H9 (cell line): ENCODE results near the gene HOMER3. TPM values are rescaled to one million over a fixed set of nuclear protein-coding genes. Genes with fewer than 3 reads are reported as not detected.
"Not testable (repeated sequence)": the region's sequence is repeated elsewhere in the genome, so short reads cannot be mapped to it uniquely, and the experiment has no call there.

Experiments used
- DNase-seq: peaks from one replicate; pipeline ENCODE4 v3.0.0-alpha.2; 2017
- H2AFZ ChIP-seq: one replicate; pipeline ENCODE4 v1.6.1; 2013; ENCODE audit warnings: mild to moderate bottlenecking, low read length, control low read depth, moderate library complexity
- H2AK5ac ChIP-seq: 2 replicates; pipeline ENCODE4 v1.6.1; 2013; ENCODE audit warnings: low read length, control low read depth, mixed read lengths; ENCODE audit not compliant: insufficient read length
- H2BK120ac ChIP-seq: one replicate; pipeline ENCODE4 v1.6.1; 2013; ENCODE audit warnings: low read depth, mild to moderate bottlenecking, low read length, control low read depth, inconsistent platforms; ENCODE audit not compliant: poor library complexity, severe bottlenecking
- H2BK12ac ChIP-seq: 2 replicates; pipeline ENCODE4 v1.6.1; 2013; ENCODE audit warnings: low read length, control low read depth, mixed read lengths, low read depth; ENCODE audit not compliant: insufficient read length
- H2BK15ac ChIP-seq: 2 replicates; pipeline ENCODE4 v1.6.1; 2013; ENCODE audit warnings: low read depth, low read length, control low read depth
- H2BK20ac ChIP-seq: one replicate; pipeline ENCODE4 v1.6.1; 2013; ENCODE audit warnings: low read depth, mild to moderate bottlenecking, low read length, control low read depth, inconsistent platforms; ENCODE audit not compliant: poor library complexity, severe bottlenecking
- H2BK5ac ChIP-seq: 2 replicates; pipeline ENCODE4 v1.6.1; 2013; ENCODE audit warnings: low read length, control low read depth, mixed read lengths; ENCODE audit not compliant: insufficient read length
- H3K14ac ChIP-seq: 2 replicates; pipeline ENCODE4 v1.6.1; 2013; ENCODE audit warnings: low read length, control low read depth; ENCODE audit not compliant: insufficient read depth
- H3K18ac ChIP-seq: 2 replicates; pipeline ENCODE4 v1.6.1; 2013; ENCODE audit warnings: low read depth, mild to moderate bottlenecking, mixed read lengths, low read length, control low read depth; ENCODE audit not compliant: insufficient read length
- H3K23ac ChIP-seq: 2 replicates; pipeline ENCODE4 v1.6.1; 2013; ENCODE audit warnings: low read length, control low read depth, mixed read lengths, low read depth; ENCODE audit not compliant: insufficient read length
- H3K23me2 ChIP-seq: 2 replicates; pipeline ENCODE4 v1.6.1; 2013; ENCODE audit warnings: low read depth, mild to moderate bottlenecking, mixed read lengths, low read length, control low read depth; ENCODE audit not compliant: insufficient read length, poor library complexity, severe bottlenecking
- H3K27ac ChIP-seq: 2 replicates; pipeline ENCODE4 v1.5.1; 2013; ENCODE audit warnings: low read length, control low read depth, mixed read lengths, low read depth; ENCODE audit not compliant: insufficient read length
- H3K27me3 ChIP-seq: 2 replicates; pipeline ENCODE4 v1.6.1; 2013; ENCODE audit warnings: low read length, control low read depth, inconsistent platforms; ENCODE audit not compliant: insufficient read depth
- H3K4ac ChIP-seq: 2 replicates; pipeline ENCODE4 v1.6.1; 2013; ENCODE audit warnings: low read depth, mild to moderate bottlenecking, control low read depth, inconsistent platforms, low read length, moderate library complexity
- H3K4me1 ChIP-seq: 2 replicates; pipeline ENCODE4 v1.6.1; 2013; ENCODE audit warnings: low read length, control low read depth, inconsistent platforms; ENCODE audit not compliant: insufficient read depth
- H3K4me2 ChIP-seq: 2 replicates; pipeline ENCODE4 v1.6.1; 2013; ENCODE audit warnings: low read length, control low read depth, mixed read lengths; ENCODE audit not compliant: insufficient read length, insufficient read depth
- H3K56ac ChIP-seq: 2 replicates; pipeline ENCODE4 v1.6.1; 2013; ENCODE audit warnings: low read depth, mild to moderate bottlenecking, mixed read lengths, low read length, control low read depth; ENCODE audit not compliant: insufficient read length
- H3K79me1 ChIP-seq: 2 replicates; pipeline ENCODE4 v1.6.1; 2013; ENCODE audit warnings: low read depth, mild to moderate bottlenecking, moderate library complexity, low read length, control low read depth, inconsistent platforms; ENCODE audit not compliant: insufficient read depth, poor library complexity, severe bottlenecking
- H3K79me2 ChIP-seq: 2 replicates; pipeline ENCODE4 v1.6.1; 2013; ENCODE audit warnings: low read length, control low read depth, inconsistent platforms; ENCODE audit not compliant: insufficient read depth
- H3K9ac ChIP-seq: 2 replicates; pipeline ENCODE4 v1.6.1; 2013; ENCODE audit warnings: low read length, control low read depth, mixed read lengths; ENCODE audit not compliant: insufficient read length; ENCODE audit errors: extremely low read depth
- H3K9me3 ChIP-seq: one replicate; pipeline ENCODE4 v1.6.1; 2013; ENCODE audit warnings: low read depth, low read length, inconsistent platforms; ENCODE audit not compliant: control insufficient read depth
- H3T11ph ChIP-seq: one replicate; pipeline ENCODE4 v1.6.1; 2013; ENCODE audit warnings: mild to moderate bottlenecking, low read length, control low read depth, inconsistent platforms
- H4K20me1 ChIP-seq: one replicate; pipeline ENCODE4 v1.6.1; 2013; ENCODE audit not compliant: control insufficient read depth, insufficient read length, insufficient read depth
- H4K5ac ChIP-seq: 2 replicates; pipeline ENCODE4 v1.6.1; 2013; ENCODE audit warnings: low read depth, mild to moderate bottlenecking, mixed read lengths, low read length, control low read depth; ENCODE audit not compliant: insufficient read length
- H4K8ac ChIP-seq: replicated peaks from 2 replicates; pipeline ENCODE4 v1.6.1; 2013; ENCODE audit warnings: low read length, control low read depth, mixed read lengths, low read depth; ENCODE audit not compliant: insufficient read length
- H4K91ac ChIP-seq: 2 replicates; pipeline ENCODE4 v1.6.1; 2013; ENCODE audit warnings: low read depth, mild to moderate bottlenecking, moderate library complexity, mixed read lengths, low read length, control low read depth; ENCODE audit not compliant: insufficient read length
- H3K27ac Mint-ChIP-seq, 3 experiments: 2 replicates in 2 of 3; 3 replicates in 1 of 3; pipeline ENCODE4 v1.8.0; 2020 to 2021; ENCODE audit warnings: mixed read lengths in 3 of 3, mild to moderate bottlenecking in 1 of 3, moderate library complexity in 1 of 3
- H3K27me3 Mint-ChIP-seq: 2 replicates; pipeline ENCODE4 v1.8.0; 2021; ENCODE audit warnings: low read depth, mild to moderate bottlenecking, moderate library complexity, mixed read lengths
- H3K36me3 Mint-ChIP-seq, 3 experiments: 2 replicates in 2 of 3; 3 replicates in 1 of 3; pipeline ENCODE4 v1.8.0; 2020 to 2021; ENCODE audit warnings: low read depth in 3 of 3, mixed read lengths in 3 of 3; ENCODE audit not compliant: insufficient read depth in 1 of 3
- H3K4me1 Mint-ChIP-seq, 2 experiments: 2 replicates each; pipeline ENCODE4 v1.8.0; 2020; ENCODE audit warnings: mixed read lengths in 2 of 2
- H3K4me3 Mint-ChIP-seq, 2 experiments: 2 replicates in 1 of 2; 3 replicates in 1 of 2; pipeline ENCODE4 v1.8.0; 2020 to 2021; ENCODE audit warnings: mild to moderate bottlenecking in 2 of 2, mixed read lengths in 2 of 2, moderate library complexity in 1 of 2
- H3K9me3 Mint-ChIP-seq, 2 experiments: 2 replicates in 1 of 2; 3 replicates in 1 of 2; pipeline ENCODE4 v1.8.0; 2020; ENCODE audit warnings: mild to moderate bottlenecking in 2 of 2, mixed read lengths in 2 of 2, moderate library complexity in 1 of 2
- WGBS: extraction: QIAGEN DNeasy Blood & Tissue Kit; methylation state at CpG from one replicate; pipeline ENCODE4 v1.1.7; 2013; ENCODE audit warnings: missing lambda C conversion rate, low lambda C conversion rate, mixed read lengths; ENCODE audit not compliant: insufficient read length; ENCODE audit errors: extremely low coverage; 5-methylcytosine and 5-hydroxymethylcytosine counted together
- total RNA-seq: library from RNA; stranded (reverse); gene quantifications from 2 replicates; pipeline ENCODE4 v1.2.1, GENCODE V29; 2021
- TF ChIP-seq, protein P1 (sequence below): fragments of 200-600 bp; sonication (generic); conservative IDR thresholded peaks from 3 replicates; pipeline ENCODE4 v1.8.0; 2021; ENCODE audit warnings: antibody characterized with exemption, mild to moderate bottlenecking

The HOMER3 gene
- total RNA-seq, 1 experiment from 2014 or later: 20.2 TPM

DNA sequence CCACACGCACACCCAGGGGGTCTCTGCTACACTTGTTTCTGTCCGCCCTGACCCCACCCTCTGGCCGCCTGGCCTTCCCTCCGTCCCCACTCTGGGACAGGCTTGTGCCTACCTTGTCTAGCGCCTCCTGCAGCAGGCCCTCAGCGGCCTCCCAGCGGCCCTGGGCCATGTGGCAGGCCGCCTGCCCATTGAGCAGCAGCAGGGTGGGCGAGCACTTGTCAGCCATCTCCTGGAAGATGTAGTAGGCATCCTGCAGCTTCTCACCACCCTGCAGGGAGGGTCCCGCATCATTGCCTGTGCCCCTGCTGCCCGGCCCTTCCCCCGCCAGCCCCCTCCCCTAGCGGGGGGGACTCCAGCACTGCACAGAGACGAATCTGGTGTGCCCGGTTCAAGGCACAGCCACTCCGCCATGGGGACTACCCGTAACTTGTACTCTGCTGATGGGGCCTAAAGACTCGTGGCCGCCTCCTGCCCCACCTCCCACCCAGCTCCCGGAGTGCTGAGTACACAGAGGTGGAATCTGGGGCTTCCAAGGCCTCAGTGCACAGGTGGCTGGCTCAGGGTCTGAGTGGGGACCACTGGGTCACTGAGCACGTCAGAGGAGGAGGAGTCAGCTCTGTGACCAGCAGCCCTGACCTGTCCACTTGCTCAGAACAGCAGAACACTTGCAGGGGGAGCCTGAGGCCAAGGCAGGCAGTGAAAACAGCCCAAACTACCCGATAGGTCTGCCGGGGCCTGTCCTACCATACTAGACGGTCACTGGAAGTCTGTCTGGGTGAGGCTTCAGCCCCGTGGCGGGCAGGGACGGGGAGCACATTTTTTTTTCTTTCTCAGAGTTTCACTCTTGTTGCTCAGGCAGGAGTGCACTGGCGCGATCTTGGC lies 37.6 kb downstream of the HOMER3 start:
- peak overlapping the region in 2 of 3 experiments; percentile 70 to 72; a peak in 2 of 7 replicates for H3K27ac Mint-ChIP-seq
- no peak overlapping the region for H4K8ac ChIP-seq
- no peak overlapping the region for H2BK12ac ChIP-seq
- no peaks in the 10 kb centered on the region for H3K23me2 ChIP-seq
- no peak overlapping the region for H2BK120ac ChIP-seq
- no peak overlapping the region for H2BK15ac ChIP-seq
- H3K56ac ChIP-seq: no peak overlapping the region
- H3K9me3 ChIP-seq: no peaks in the 10 kb centered on the region
- no peaks in the 10 kb centered on the region for H3K4me1 Mint-ChIP-seq
- peaks cover 1 to 19% (median 15%) of the 10 kb centered on the region in 3 experiments; a peak in 6 of 7 replicates for H3K36me3 Mint-ChIP-seq
- H2AK5ac ChIP-seq: no peak overlapping the region
- no peak overlapping the region for H3K9ac ChIP-seq
- H2AFZ ChIP-seq: no peak overlapping the region
- no peaks in the 10 kb centered on the region for H3K4me1 ChIP-seq
- DNase-seq: no peak
- no peaks in the 10 kb centered on the region for H3K79me2 ChIP-seq
- no peaks in the 10 kb centered on the region; a peak in 1 of 5 replicates for H3K9me3 Mint-ChIP-seq
- no peak overlapping the region for H3T11ph ChIP-seq
- H3K18ac ChIP-seq: no peak overlapping the region
- no CpG with 5 or more reads among the region's 29 CpGs for WGBS
- H3K27me3 ChIP-seq: no peaks in the 10 kb centered on the region
- no peaks in the 10 kb centered on the region for H3K79me1 ChIP-seq
- no peak overlapping the region for H3K4ac ChIP-seq
- no peak overlapping the region for H3K27ac ChIP-seq
- H3K4me3 Mint-ChIP-seq: no peak overlapping the region
- H4K5ac ChIP-seq: no peak overlapping the region
- H4K20me1 ChIP-seq: no peaks in the 10 kb centered on the region
- no peak overlapping the region for H2BK5ac ChIP-seq
- TF ChIP-seq, protein P1, sequence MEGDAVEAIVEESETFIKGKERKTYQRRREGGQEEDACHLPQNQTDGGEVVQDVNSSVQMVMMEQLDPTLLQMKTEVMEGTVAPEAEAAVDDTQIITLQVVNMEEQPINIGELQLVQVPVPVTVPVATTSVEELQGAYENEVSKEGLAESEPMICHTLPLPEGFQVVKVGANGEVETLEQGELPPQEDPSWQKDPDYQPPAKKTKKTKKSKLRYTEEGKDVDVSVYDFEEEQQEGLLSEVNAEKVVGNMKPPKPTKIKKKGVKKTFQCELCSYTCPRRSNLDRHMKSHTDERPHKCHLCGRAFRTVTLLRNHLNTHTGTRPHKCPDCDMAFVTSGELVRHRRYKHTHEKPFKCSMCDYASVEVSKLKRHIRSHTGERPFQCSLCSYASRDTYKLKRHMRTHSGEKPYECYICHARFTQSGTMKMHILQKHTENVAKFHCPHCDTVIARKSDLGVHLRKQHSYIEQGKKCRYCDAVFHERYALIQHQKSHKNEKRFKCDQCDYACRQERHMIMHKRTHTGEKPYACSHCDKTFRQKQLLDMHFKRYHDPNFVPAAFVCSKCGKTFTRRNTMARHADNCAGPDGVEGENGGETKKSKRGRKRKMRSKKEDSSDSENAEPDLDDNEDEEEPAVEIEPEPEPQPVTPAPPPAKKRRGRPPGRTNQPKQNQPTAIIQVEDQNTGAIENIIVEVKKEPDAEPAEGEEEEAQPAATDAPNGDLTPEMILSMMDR: 0 out of 3 replicates have a peak, but pooled peaks have one; percentile 13
- H3K4me2 ChIP-seq: no peak overlapping the region
- no peaks in the 10 kb centered on the region for H3K27me3 Mint-ChIP-seq
- no peak overlapping the region for H3K23ac ChIP-seq
- H4K91ac ChIP-seq: no peak overlapping the region
- H2BK20ac ChIP-seq: no peak overlapping the region
- H3K14ac ChIP-seq: no peak overlapping the region

DNA sequence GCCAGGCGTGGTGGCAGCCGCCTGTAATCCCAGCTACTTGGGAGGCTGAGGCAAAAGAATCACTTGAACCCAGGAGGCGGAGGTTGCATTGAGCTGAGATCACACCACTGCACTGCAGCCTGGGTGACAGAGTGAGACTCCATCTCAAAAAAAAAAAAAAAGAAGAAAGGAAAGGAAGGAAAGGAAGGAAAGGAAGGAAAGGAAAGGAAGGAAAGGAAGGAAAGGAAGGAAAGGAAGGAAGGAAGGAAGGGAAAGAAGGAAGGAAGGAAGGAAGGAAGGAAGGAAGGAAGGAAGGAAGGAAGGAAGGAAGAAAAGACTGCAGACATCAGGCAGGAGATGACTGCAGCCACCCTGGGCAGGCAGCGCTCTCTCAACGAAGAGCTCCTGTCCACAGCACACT lies 38.5 kb downstream of the HOMER3 start:
- not testable (repeated sequence) for H3K9ac ChIP-seq, H3K23ac ChIP-seq, H4K91ac ChIP-seq, H4K8ac ChIP-seq, H3K4me3 Mint-ChIP-seq, H3K9me3 Mint-ChIP-seq, H3K9me3 ChIP-seq, H3K4ac ChIP-seq, H3K27ac ChIP-seq, H3K27me3 ChIP-seq, H2BK15ac ChIP-seq, H3K27me3 Mint-ChIP-seq, H3K18ac ChIP-seq, H3T11ph ChIP-seq, DNase-seq, H4K5ac ChIP-seq, H2AK5ac ChIP-seq, H3K4me1 Mint-ChIP-seq, H2BK20ac ChIP-seq, H2BK12ac ChIP-seq, H4K20me1 ChIP-seq, H3K56ac ChIP-seq, H3K4me1 ChIP-seq, H3K14ac ChIP-seq, H3K79me2 ChIP-seq, H3K4me2 ChIP-seq, H3K23me2 ChIP-seq, H3K79me1 ChIP-seq, H2BK120ac ChIP-seq, H2BK5ac ChIP-seq, H2AFZ ChIP-seq
- Mint-ChIP-seq H3K36me3 (peaks cover 1 to 19% (median 15%) of the 10 kb centered on the region in 3 experiments; a peak in 6 of 7 replicates), H3K27ac (peak overlapping the region in 1 of 3 experiments; percentile 86; a peak in 2 of 7 replicates)
- no CpG with 5 or more reads among the region's 5 CpGs for WGBS
